Stimulated activated CD4-positive, alpha-beta T cell treated with anti-CD3 and anti-CD28 coated beads, Interleukin-12 subunit alpha, Interleukin-12 subunit beta, amount 100 ng/mL, for 4 hours (primary cell): Measurements from ENCODE around the gene YAP1.
"Not testable (repeated sequence)": the region's sequence is repeated elsewhere in the genome, so short reads cannot be mapped to it uniquely, and the experiment has no call there.

ENCODE experiments used
- DNase-seq: peaks from one replicate; pipeline ENCODE4 v3.0.0-alpha.2; 2020

The YAP1 gene

GRCh38 chr11:102166175-102167064, 56.2 kb downstream of the YAP1 start:
- DNase-seq: no peak

- no peak for DNase-seq
Observed at GRCh38 chr11:102168481-102168880, 58.2 kb downstream of the YAP1 start.

- no peak for DNase-seq
Observed at GRCh38 chr11:102171101-102171500, 60.9 kb downstream of the YAP1 start.

- DNase-seq: no peak
Observed at GRCh38 chr11:102172127-102172848, 62.0 kb downstream of the YAP1 start.

GRCh38 chr11:102177126-102177525, 66.9 kb downstream of the YAP1 start:
- no peak for DNase-seq

GRCh38 chr11:102177974-102178631, 67.9 kb downstream of the YAP1 start:
- DNase-seq: no peak

GRCh38 chr11:102179371-102179770, 69.1 kb downstream of the YAP1 start:
- DNase-seq: no peak

GRCh38 chr11:102184269-102184987, 74.2 kb downstream of the YAP1 start:
- DNase-seq: no peak

GRCh38 chr11:102186551-102187191, 76.4 kb downstream of the YAP1 start:
- DNase-seq: no peak

- no peak for DNase-seq
Observed at GRCh38 chr11:102187416-102188151, 77.3 kb downstream of the YAP1 start.

- no peak for DNase-seq
Observed at GRCh38 chr11:102188488-102188887, 78.2 kb downstream of the YAP1 start.

GRCh38 chr11:102191832-102192231, 81.6 kb downstream of the YAP1 start:
- no peak for DNase-seq

- no peak for DNase-seq
Observed at GRCh38 chr11:102192349-102193066, 82.3 kb downstream of the YAP1 start.

GRCh38 chr11:102194257-102194656, 84.0 kb downstream of the YAP1 start:
- DNase-seq: no peak

GRCh38 chr11:102194990-102195389, 84.7 kb downstream of the YAP1 start:
- DNase-seq: no peak

- no peak for DNase-seq
Observed at GRCh38 chr11:102196351-102196750, 86.1 kb downstream of the YAP1 start.

- no peak for DNase-seq
Observed at GRCh38 chr11:102196816-102197215, 86.6 kb downstream of the YAP1 start.

GRCh38 chr11:102197670-102198139, 87.5 kb downstream of the YAP1 start:
- no peak for DNase-seq

GRCh38 chr11:102199673-102200072, 89.4 kb downstream of the YAP1 start:
- DNase-seq: no peak

GRCh38 chr11:102200325-102200724, 90.1 kb downstream of the YAP1 start:
- not testable (repeated sequence) for DNase-seq

GRCh38 chr11:102201776-102202175, 91.5 kb downstream of the YAP1 start:
- no peak for DNase-seq
